ENCODE measurements around the gene GSTA5.

DNA sequence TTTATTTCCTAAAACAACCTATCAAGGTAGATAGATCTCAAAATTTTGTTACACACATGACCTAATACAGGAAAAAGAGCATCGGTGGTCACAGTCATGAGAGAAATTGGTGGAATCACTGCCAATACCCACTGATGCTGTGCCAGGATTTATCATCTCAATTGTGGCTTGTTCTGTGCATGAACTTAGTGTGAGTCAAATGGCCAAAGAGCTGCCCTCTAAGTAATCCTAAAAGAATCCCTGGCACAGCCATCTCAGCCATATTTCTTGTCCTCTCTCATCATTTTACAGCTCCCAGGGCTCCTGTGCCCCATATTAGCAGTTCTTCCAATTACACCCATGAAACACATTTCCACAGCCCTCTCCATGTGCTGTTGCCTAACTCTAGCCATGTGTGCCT, 6.1 kb downstream of the GSTA5 start:
- no peak for TF ChIP-seq POLR2A (IDR thresholded peaks at IDR 0.05; ENCODE audit: borderline replicate concordance, extremely low read depth, insufficient read depth, insufficient read length)
- no peak for TF ChIP-seq CTCF (IDR thresholded peaks at IDR 0.05 in 2 of 3, conservative IDR thresholded peaks at IDR 0.05 in 1 of 3; ENCODE audit: borderline replicate concordance in 1 of 3, insufficient read depth in 1 of 3, low read depth in 2 of 3, low read length in 2 of 3)
